NCI-H187 (cell line): Measurements from ENCODE around the gene IRAG1.
A peak's percentile ranks its signal among the peaks of the same experiment; 100 is the strongest.

Experiments
- DNase-seq, 2 experiments: peaks; one replicate each; lab custom pipeline; 2025; lab: John Stamatoyannopoulos, UW

IRAG1 gene

GRCh38 chr11:10666556-10667520 lies 26.7 kb downstream of the IRAG1 start:
- DNase-seq: no peak

GRCh38 chr11:10664496-10664895 lies 29.1 kb downstream of the IRAG1 start:
- no peak for DNase-seq

- DNase-seq: no peak
Measured at GRCh38 chr11:10663990-10664389, 29.6 kb downstream of the IRAG1 start.

- no peak for DNase-seq
Measured at GRCh38 chr11:10663365-10663764, 30.2 kb downstream of the IRAG1 start.

- DNase-seq: no peak
Measured at GRCh38 chr11:10660323-10660722, 33.2 kb downstream of the IRAG1 start.

- DNase-seq: no peak
Measured at GRCh38 chr11:10659339-10660216, 34.0 kb downstream of the IRAG1 start.

- no peak for DNase-seq
Measured at GRCh38 chr11:10658621-10659338, 34.8 kb downstream of the IRAG1 start.

- DNase-seq: no peak
Measured at GRCh38 chr11:10657308-10658271, 36.0 kb downstream of the IRAG1 start.

- DNase-seq: no peak
Measured at GRCh38 chr11:10655943-10656576, 37.5 kb downstream of the IRAG1 start.

- no peak for DNase-seq
Measured at GRCh38 chr11:10655227-10655626, 38.3 kb downstream of the IRAG1 start.

GRCh38 chr11:10654811-10655150 lies 38.8 kb downstream of the IRAG1 start:
- DNase-seq: no peak

GRCh38 chr11:10653946-10654810 lies 39.4 kb downstream of the IRAG1 start:
- peak in 1 of 2 experiments; percentile 35 for DNase-seq

- DNase-seq: no peak
Measured at GRCh38 chr11:10653261-10653660, 40.3 kb downstream of the IRAG1 start.

GRCh38 chr11:10651656-10652361 lies 41.7 kb downstream of the IRAG1 start:
- peak; percentile 58 to 77 for DNase-seq

GRCh38 chr11:10650630-10651029 lies 42.9 kb downstream of the IRAG1 start:
- no peak for DNase-seq

- no peak for DNase-seq
Measured at GRCh38 chr11:10650166-10650565, 43.4 kb downstream of the IRAG1 start.

GRCh38 chr11:10648871-10649270 lies 44.7 kb downstream of the IRAG1 start:
- no peak for DNase-seq

- DNase-seq: no peak
Measured at GRCh38 chr11:10646681-10647355, 46.7 kb downstream of the IRAG1 start.
